Measurements from ENCODE around the gene BUD23. TPM values are rescaled to one million over a fixed set of nuclear protein-coding genes. Genes with fewer than 3 reads are reported as not detected.

BUD23 gene
- total and polyA plus RNA-seq, 9 of the 15 experiments (the other 6 are each of a cell fraction or from before 2014, with no cell fraction given), result 79.5 to 270 (median 150) TPM

- TF ChIP-seq ZNF407 (IDR thresholded peaks at IDR 0.05; ENCODE audit: low read depth) (no peak), SIN3A (IDR thresholded peaks at IDR 0.05; ENCODE audit: borderline replicate concordance in 2 of 2, control insufficient read depth in 1 of 2, low read depth in 2 of 2, low read length in 2 of 2) (no peak), FOS (IDR thresholded peaks at IDR 0.05; ENCODE audit: extremely low read depth, insufficient read length) (no peak), ZNF668 (CRISPR knock-in tag; IDR thresholded peaks at IDR 0.05) (no peak), RAD51 (IDR thresholded peaks at IDR 0.05; ENCODE audit: borderline replicate concordance, low read depth) (no peak), FOXP1 (CRISPR knock-in tag; IDR thresholded peaks at IDR 0.05) (no peak), ZNF449 (CRISPR knock-in tag; IDR thresholded peaks at IDR 0.05) (no peak), ELK1 (CRISPR knock-in tag; IDR thresholded peaks at IDR 0.05) (no peak), CREB3 (tag; conservative IDR thresholded peaks at IDR 0.05; ENCODE audit: low read depth) (no peak), GTF2F1 (IDR thresholded peaks at IDR 0.05; ENCODE audit: low read depth, low read length) (no peak), ZNF146 (CRISPR knock-in tag; IDR thresholded peaks at IDR 0.05; ENCODE audit: unreplicated experiment) (no peak), IRF9 (tag; IDR thresholded peaks at IDR 0.05) (no peak), ZBTB5 (IDR thresholded peaks at IDR 0.05) (peak; percentile 59; the same call in 1 of the 2 replicates)
Measured at GRCh38 chr7:73726083-73726466, 42.7 kb downstream of the BUD23 start (continued).
